Embryonic facial prominence (tissue), 1 donor: ENCODE measurements around the gene AGPAT1.
"Not testable (repeated sequence)": the region's sequence is repeated elsewhere in the genome, so short reads cannot be mapped to it uniquely, and the experiment has no call there.

Experiments
- DNase-seq: peaks from one replicate; pipeline ENCODE4 v3.0.0-alpha.2; 2016; ENCODE audit errors: extremely low spot score

AGPAT1 gene

GRCh38 chr6:32198866-32199265, 23.0 kb upstream of the AGPAT1 start:
- DNase-seq: no peak

- DNase-seq: no peak
Measured at GRCh38 chr6:32198345-32198696, 22.4 kb upstream of the AGPAT1 start.

DNA sequence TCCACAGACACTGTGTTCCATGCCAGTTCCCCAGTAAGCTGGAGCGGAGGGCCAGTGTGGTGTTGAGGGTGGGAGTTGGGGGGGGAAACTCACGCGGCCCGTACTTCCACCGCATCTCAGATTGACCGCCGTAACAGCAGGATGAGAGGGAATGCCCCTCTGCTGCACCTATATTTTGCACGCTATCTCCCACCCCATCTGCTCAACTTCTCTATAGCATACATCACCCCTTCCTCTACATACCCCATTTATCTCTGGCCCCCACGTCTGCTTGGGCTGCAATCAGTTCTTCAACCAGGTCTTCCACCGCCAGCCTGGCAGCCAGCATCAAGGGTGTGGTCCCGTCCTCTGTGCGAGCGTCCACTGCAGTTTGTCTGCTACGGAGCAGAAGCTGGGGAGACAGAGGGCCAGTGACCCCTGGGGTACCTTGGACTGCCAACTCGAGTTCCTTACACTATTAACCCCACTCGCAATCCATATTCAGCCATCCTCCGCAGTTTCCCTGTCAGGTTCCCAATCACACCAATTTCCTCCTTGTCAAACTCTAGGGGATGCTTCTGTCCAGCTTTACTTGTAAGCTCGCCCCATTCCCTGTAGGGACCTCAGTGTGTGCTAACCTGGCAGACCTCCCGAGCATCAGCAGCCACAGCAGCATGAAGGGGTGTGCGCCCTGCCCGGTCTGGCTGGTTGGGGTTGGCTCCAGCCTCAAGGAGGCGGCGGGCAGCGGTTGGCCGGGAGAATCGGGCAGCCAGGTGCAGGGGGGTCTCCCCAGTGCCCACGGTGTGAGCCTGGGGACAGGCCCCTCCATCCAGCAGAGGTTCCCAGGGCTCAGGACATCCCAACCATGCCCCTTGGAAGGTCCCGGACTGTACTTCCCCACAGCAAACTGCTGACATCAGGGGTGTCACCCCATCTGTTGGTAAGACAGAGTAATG, 21.1 kb upstream of the AGPAT1 start:
- DNase-seq: no peak

- peak; percentile 81 for DNase-seq
Measured at GRCh38 chr6:32195902-32196681, 20.2 kb upstream of the AGPAT1 start.

DNA sequence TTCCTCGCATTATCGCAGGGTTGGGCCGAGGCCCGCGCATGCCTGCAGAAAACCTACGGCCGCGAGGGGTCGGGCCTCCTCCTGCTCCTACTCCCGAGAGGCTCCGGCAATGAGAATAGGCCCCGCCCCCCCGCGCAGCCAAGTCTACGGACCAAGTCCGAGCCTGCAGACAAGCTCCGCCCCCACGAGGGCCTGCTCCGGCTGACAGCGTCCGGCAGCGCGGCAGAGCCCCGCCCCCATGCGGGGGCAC, 19.7 kb upstream of the AGPAT1 start:
- DNase-seq: peak; percentile 97

DNA sequence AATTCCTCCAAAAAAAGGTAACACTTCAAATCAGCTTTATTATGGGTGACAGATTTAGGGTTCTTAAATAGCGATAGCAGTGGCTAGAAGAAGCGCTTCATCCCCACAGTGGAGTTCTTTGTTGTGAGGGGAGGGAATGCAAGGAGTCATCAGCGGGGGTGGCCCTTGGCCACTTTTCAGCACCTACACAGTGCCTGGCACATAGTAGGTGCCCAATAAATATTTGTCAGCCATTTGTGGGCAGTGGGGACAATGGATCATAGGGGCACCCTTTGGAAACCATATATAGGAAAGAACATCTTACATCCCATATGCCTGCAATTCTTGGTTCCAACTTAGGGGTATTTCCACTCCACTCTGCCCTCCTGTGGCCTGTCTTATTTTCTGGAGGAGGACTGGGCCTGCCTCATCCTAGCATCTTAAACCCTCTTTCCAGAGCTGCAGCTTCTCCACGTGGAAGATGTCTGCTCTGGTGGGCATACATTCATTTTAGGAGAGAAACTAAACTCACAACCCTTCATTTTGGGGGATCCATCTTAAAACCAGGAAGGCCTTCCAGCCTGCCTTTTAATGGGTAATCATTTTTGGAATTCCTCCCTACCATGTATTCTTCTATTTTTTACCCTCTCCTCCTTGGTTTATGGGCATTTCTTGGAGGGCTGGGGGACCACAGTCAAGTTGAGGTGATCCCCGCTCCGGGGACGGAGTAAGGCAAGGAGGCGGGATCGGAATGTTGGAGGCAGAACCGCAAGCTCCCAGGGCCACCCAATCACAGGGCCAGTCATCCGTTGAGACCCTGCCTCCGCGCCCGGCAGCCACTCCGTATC, 19.2 kb upstream of the AGPAT1 start:
- DNase-seq: no peak

DNA sequence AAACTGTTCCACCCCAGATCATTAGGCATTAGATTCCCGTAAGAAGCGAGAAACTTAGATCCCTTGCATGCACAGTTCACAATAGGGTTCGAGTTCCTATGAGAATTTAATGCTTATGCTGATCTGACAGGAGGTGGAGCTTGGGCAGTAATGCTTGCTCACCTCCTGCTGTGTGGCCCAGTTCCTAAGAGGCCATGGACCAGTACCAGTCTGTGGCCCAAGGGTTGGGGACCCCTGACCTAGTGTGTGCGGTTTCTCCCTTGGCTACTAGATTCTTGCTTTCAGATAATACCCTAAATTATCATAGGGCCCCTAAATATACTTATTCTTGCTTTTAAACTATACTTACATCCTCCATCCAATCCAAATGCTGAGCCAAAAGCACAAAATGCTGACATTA, 18.5 kb upstream of the AGPAT1 start:
- no peak for DNase-seq

- DNase-seq: not testable (repeated sequence)
Measured at GRCh38 chr6:32193096-32193495, 17.2 kb upstream of the AGPAT1 start.

DNA sequence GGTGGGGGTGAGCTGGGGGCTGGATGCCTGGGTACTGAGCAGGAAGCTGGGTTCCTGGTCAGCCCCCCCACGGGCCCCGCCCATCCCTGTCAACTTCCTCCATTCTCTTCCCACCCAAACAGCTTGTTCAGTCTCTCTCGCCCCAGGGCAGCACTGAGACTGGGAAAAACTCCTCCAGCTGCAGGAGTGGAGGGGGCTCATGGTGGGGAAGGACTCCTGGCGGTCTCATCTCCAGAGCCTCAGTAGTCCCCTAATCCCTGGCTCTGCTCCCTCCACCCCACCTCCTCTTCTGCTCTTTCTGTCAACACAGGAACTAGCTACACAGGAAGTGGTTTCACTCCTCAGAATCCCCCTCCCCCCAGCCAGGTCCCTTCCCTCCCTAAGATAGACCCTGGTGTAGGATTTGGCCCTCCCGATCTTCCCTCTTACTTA, 16.7 kb upstream of the AGPAT1 start, which contains the start of gene GPSM3:
GPSM3 (minus strand) TSS at position 36 of the 432 bp plus-strand sequence. CDS start 130 bp downstream, outside the sequence.
- no peak for DNase-seq

DNA sequence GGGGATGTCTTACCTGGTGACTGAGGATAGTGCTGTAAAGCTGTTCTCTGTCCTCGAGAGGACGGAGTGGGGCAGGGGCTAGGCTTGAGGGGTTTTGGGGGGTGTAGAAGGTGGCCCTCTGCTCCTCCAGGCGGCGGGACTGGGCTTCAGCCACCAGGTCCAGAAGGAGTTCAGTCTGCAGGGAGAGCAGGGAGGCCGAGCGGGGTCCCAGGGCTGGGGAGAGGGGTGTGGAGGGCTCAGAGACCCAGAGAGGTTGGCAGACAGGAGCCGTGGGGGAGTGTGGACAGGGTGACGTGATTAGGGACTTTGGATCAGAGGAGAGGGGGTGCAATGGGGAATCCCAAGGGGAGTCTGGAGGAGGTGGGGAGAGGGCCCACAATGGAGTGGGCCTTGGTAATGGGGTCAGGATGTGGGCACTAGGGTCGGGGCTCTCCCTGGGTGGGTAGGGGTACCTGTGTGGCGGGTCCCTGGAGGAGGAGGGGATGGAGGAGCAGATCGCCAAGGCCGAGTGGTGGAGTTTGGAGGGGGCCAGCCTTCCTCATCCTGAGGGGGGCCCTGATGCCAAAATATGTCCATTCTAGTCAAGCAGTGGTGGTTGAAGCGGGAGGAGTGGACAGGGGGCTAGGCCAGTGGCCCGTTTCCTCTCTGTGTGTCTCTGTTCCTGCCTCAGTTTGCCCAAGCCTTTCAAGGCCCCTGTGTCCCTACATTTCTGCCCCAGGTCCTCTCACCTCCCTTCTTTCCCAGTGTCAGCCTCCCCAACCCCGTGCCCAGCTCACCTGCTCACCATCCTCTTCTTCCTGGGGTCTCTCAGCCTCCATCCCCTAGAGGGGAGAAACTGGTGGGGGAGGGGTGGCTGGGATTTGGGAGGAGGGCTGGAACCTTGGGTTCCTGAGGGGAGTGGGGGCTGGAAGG, 16.1 kb upstream of the AGPAT1 start:
- DNase-seq: no peak

- DNase-seq: no peak
Measured at GRCh38 chr6:32190911-32191677, 15.2 kb upstream of the AGPAT1 start.

DNA sequence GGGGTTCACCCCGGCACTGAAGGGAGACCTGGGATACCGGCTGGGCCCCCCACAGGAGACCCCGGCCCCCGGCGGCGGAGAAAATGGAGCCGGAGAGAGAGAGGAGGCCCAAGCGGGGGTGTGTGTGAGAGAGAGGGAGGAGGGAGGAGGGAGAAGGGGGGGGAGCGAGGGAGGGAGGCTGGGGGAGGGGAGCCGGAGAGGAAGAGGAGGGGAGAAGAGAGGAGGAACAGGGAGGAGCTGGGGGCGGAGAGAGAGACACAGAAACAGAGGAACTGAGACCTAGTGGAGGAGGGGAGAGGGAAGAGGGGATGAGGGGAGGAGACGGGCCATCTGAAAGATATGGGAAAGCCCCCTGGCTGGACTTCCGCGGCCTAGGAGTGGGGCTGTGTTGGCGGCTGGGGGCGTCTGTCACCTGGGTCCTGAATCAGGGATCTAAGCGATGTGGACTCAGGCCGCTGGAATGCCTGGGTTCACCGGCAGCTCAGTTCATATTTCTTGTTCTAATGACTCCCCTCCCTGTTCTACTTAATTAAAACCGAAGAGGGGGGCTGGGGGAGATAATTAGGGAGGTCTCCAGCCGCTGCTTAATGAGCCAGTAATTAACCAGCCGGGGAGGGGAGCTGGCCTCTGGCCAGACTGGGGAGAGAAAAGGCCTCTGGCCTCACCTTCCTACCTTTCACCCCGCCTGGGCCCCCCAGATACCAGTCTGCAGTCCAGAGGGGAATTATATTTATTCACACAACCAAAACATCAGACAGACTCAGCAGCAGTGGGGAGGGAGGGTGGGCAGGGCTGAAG, 14.4 kb upstream of the AGPAT1 start, which contains the start of gene PBX2:
PBX2 (minus strand) TSS at position 149 of the 798 bp plus-strand sequence. CDS start 287 bp downstream, outside the sequence.
- peak; percentile 95 for DNase-seq

GRCh38 chr6:32189742-32190053, 13.8 kb upstream of the AGPAT1 start:
- no peak for DNase-seq

GRCh38 chr6:32189069-32189741, 13.3 kb upstream of the AGPAT1 start:
- DNase-seq: no peak

GRCh38 chr6:32188381-32189068, 12.6 kb upstream of the AGPAT1 start:
- DNase-seq: no peak

DNA sequence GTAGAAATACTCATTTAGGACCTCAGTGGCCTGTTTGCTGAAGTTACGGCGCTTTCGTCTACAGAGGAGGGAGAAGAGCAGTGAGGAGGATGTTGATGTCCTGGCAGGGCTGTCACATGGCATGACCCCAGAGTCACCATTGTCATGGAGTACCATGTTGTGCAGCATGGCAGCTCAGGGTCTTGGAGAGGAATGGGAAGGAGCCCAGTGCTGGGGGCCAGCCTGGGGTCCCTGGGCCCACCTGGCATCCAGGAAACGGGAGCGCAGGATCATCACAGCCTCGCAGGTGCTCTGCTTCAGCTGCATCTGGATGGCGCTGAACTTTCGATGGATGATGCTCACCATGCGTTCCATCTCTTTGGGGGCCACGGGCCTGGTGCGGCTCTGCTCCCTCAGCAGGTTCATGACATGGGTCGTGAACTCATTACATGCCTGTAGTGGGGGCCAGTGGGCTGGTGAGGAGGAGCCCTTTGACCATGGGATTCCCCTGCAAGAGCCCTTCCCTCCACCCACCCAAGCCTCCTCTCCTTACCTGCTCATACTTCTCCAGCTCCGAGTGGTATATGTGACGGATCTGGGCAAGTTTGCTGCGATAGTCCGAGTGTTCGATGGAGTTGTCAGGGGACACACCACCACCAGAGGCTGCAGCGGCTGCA, 12.0 kb upstream of the AGPAT1 start:
- not testable (repeated sequence) for DNase-seq

GRCh38 chr6:32187009-32187709, 11.3 kb upstream of the AGPAT1 start:
- no peak for DNase-seq
